Putamen (tissue), 1 donor: ENCODE data around the gene COQ10B.
"Not testable (repeated sequence)": the region's sequence is repeated elsewhere in the genome, so short reads cannot be mapped to it uniquely, and the experiment has no call there.

ENCODE experiments used
- DNase-seq: peaks from one replicate; pipeline ENCODE4 v3.0.0-alpha.2; 2016; ENCODE audit warnings: low spot score

COQ10B gene

GRCh38 chr2:197450935-197451358, 2.4 kb upstream of the COQ10B start:
- DNase-seq, result not testable (repeated sequence)

- DNase-seq, result no peak
Measured at GRCh38 chr2:197452754-197453122, 614 bp upstream of the COQ10B start.

GRCh38 chr2:197453914-197454398, 604 bp downstream of the COQ10B start:
- DNase-seq, result no peak

DNA sequence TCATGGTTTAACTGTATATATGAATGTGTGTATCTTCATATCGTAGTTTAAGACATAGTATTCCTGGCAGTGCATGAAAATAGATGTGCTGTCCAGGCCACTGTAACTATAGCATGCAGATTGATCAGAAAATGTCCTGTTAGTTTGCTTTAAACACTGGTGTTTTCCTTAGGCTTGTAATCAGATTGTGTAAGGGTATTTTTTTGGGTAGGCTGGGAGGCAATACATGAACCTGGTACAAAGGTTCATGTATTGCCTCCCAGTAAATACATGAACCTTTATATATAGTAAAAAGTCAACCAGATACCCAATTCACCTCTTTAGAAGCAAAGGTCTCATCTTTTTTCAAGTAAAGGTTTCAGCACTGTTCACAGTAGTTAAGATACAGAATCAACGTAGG, 1.6 kb downstream of the COQ10B start:
- DNase-seq, result no peak

DNA sequence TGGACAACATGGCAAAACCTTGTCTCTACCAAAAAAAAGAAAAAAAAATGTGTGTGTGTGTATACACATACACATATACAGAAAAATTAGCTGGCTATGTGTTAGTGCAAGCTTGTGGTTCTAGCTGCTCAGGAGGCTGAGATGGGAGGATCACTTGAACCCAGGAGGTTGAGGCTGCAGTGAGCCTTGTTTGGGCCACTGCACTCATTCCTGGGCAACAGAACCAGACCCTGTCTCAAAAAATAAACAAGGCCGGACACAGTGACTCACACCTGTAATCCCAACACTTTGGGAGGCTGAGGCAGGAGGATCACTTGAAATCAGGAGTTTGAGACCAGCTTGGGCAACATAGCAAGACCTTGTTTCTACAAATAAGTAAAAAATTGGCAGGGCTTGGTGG, 2.1 kb downstream of the COQ10B start:
- DNase-seq, result no peak

DNA sequence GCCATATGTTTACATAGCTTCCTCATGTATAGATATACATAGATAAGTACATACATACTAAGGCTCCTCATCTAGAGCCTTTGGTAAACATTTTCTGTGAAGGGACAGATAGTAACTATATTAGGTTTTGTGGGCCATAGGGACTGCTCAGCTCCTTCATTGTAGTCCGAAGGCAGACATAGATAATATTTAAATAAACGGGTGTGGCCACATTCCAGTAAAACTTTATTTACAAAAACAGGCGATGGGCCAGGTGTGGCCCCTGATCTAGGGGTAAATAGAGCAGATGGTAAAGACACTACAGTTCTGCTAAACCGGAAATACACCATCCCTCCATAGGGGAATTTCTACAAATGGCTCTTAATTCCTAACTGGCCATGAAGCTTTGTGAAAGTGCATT, 7.3 kb downstream of the COQ10B start:
- no peak for DNase-seq

DNA sequence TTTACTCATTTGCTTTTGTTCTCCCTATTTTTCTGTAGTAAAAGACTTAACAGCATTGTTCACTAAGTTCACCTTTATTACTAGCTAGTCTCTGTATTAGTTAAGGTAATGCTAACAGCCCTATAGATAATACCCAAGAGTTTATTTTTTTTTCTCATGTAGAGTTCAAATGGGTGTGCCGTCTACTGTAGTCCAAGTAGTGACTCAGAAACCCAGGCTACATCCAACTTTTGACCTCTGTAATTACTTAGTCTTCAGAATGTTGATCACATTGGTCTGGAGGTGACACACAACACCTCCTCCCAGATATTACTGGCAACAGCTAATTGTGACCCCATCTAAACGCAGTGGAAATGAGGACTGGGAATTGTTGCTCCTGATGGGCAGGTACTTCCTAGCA, 7.7 kb downstream of the COQ10B start:
- no peak for DNase-seq

DNA sequence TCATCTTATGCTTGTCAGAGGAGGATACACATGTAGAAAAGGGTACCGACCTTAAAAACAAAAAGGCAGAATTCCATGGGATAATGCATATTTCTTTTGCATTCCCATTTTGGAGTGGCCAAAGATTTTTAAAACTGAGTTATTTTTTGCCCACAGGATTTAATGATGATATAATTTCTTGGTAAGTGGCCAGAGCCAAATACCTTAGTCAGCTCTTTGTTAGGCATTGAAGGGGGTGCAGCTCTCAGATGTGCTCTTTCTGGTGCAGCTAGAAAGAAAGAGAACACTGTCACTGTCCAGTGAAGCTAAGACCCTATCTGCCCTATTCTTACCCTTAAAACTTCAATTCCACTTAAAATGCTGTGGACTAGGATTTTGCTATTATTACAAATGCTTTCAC, 10.8 kb downstream of the COQ10B start:
- no peak for DNase-seq

DNA sequence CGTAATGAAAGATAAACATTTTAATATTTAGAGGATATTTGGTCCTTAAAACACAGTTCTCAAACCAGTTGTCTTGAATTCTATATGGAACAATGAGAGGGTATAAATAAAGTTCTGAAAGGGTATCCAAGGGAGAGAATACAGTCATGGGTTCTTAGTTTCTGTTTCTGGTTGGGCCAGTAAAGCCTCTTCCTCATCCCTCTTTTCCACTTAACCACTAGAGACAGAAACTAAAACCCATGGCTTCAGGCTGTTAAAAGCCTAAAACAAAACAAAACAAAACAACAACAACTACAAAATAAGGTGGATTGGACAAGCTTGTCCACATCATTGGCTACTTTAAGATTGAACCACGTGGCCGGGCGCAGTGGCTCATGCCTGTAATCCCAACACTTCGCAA, 18.8 kb downstream of the COQ10B start:
- DNase-seq, result no peak

DNA sequence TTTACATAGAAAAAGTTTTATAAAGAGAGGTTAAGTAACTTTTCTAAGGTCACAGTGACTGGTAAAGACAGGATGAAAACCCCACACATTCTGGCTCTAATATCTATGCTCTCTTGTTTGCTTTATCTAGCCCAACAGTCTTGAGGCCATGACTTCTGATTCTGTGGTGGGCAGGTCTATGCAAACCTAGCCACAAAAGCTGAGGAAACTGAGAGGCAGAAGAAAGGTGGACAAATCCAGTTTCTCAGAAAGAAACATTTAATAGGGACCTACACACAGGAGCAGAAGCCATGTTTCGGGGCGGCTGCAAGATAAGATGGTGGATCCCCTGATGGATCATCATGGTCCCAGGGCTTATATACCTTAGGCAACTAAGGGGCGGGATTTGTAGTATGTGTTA, 24.4 kb downstream of the COQ10B start:
- DNase-seq, result no peak

DNA sequence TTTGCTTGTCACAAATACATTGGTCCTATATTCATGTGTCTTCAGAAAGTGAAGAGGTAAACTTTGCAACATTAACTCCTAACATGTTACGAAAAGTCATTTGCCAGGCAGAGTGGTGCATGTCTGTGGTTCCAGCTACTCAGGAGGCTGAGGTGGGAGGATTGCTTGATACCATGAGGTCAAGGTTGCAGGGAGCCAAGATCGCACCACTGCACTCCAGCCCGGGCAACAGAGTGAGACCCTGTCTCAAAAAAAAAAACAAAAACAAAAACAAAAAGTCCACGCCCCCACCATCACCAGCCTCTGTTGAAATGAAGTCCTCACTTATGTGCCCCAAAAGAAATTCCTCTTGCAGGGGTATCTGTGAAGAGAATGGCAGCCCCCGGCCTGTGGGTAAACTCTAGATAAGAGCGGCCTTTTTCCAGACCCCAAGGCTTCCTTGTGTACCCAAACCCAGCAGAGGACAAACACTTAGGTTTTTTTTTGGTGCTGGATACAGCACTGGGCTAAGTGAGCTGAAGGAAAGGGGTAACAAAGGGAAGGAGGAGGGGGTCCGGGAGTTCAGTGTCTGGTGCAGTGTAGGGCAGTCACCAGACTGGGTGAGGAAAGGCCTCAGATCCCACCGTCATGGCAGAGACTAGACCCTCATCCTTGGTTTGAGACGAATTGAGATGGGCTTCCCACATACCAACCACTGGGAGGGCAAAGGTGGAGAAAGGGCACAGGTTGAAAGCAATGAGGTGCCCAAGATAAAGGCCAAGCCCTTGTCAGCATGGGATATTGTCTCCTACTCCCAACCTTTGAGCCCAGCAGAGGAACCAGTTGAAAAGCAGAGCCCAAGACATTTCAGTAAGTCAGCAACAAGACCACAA, 27.0 kb downstream of the COQ10B start:
- DNase-seq, result no peak

DNA sequence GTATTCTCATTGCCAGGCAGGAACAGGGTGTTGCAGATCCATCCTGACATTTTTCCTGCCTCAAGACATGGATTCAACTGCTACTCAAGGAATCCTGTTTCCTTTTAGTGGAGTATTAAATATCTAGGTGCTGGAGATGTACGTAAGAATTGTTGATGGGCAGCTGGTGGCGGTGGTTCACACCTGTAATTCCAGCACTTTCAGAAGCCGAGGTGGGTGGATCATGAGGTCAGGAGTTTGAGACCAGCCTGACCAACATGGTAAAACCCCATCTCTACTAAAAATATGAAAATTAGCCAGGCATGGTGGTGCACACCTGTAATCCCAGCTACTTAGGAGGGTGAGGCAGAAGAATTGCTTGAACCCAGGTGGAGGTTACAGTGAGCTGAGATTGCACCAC, 30.9 kb downstream of the COQ10B start:
- DNase-seq, result not testable (repeated sequence)

DNA sequence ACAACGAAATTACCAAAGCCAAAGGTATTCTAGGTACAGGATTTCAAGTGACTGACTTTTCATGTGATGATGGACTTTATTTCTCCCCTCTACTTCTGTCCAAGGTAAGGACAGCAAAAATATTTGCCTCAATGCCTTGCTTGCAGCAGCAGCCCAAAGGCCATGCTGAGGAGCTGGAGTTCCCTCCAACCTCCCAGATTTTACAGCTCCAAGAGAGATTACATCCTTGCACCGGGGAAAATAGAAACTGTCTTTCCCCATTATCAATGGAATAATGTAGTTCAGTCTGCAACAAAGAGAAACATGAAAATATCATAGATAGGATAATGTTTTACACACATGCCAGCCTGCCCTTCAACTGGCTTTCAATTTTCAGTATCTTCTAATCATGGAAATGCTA, 32.8 kb downstream of the COQ10B start:
- no peak for DNase-seq

- no peak for DNase-seq
Measured at GRCh38 chr2:197487385-197487784, 34.0 kb downstream of the COQ10B start.

DNA sequence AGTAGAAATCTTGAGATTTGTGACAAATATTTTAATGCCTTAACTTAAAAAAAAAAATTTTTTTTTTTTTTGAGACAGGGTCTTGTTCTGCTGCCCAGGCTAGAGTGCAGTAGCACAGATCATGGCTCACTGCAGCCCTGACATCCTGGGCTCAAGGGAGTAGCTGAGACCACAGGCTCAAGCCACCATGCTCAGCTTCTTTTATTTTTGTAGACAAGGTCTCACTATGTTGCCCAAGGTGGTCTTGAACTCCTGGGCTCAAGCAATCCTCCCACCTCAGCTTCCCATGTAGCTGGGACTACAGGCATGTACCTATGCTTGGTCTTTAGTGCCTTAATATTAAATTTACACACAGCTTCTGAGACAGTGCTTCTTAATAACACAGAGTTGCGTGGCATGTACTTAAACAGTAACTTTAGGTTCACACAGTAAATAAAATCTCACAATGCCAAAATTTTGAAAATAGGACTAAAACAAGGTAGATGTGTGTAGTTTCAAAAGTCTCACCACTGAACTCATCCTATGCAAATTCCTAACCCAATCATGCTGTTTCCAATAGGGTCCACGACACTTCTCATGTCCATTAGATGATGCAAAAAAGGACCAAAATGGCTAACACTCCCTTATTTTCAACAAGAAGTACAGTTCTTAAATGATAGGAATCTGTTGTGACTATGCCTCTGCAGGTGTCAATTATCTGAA, 42.2 kb downstream of the COQ10B start:
- no peak for DNase-seq

DNA sequence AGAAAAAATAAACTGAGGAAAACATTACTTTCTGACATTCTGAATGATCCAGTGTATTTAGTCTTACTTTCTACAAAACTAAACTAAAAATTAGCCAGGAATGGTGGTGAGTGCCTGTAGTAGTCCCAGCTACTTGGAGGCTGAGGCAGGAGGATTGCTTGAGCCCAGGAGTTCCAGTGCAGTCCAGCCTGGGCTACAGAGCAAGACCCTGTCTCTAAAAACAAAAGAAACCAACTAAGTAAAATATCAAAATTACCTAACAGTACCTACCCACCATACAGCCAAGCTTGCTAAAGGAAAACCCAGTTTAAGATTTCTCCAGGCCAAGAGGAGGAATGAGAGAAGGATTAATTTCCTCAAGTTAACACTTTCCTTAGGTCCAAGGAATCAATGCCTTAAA, 43.3 kb downstream of the COQ10B start:
- DNase-seq, result no peak

DNA sequence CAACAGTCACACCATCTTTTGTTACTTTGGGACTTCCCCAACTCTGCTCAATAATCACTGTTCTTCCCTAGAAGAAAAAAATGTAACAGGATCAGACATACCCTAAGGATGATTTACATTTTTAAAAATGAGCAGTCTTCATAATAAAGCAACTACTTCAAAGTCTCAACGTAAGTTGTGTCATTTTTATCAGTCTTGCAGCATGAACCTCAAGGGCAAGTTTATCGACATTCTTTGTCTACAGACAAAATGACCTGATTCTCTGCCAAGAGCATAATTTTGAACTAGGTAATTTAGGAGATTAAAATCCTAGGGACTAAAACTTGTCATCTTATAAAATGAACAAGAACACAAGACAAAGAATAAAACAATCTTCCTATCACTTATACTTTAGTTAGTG, 44.0 kb downstream of the COQ10B start:
- no peak for DNase-seq

- no peak for DNase-seq
Measured at GRCh38 chr2:197498235-197498936, 45.0 kb downstream of the COQ10B start.

DNA sequence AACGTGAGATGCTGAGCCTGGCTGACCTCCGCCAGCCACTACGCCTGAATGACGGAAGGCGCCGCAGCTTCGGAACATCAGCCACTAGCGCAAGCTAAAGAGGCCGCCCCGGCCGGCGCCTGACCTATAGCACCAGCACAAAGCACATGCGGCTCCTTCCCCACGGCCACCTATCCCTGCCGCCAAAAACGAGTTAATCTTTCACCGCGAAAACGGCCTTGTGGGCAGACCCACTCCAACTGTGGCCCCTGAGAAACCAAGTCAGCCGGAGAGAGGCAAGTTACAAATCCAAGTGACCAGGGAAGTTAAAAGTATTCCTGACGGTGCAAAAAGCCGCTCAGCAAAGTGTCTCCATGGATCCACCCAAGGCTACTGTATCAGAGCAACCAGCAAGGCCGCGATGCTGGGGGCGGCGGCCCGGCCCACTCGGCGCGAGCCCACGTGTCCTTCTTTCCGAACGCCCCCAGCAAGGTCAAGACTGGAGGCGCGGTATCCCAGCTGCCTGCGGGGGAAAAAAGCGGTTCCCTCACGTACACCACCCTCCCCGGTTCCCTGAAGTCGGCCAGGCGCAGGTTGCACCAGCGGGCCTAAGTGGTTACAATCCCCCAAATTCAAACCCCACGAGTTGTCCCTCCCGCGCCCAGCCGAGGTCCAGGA, 45.7 kb downstream of the COQ10B start:
- DNase-seq, result peak; percentile 37

DNA sequence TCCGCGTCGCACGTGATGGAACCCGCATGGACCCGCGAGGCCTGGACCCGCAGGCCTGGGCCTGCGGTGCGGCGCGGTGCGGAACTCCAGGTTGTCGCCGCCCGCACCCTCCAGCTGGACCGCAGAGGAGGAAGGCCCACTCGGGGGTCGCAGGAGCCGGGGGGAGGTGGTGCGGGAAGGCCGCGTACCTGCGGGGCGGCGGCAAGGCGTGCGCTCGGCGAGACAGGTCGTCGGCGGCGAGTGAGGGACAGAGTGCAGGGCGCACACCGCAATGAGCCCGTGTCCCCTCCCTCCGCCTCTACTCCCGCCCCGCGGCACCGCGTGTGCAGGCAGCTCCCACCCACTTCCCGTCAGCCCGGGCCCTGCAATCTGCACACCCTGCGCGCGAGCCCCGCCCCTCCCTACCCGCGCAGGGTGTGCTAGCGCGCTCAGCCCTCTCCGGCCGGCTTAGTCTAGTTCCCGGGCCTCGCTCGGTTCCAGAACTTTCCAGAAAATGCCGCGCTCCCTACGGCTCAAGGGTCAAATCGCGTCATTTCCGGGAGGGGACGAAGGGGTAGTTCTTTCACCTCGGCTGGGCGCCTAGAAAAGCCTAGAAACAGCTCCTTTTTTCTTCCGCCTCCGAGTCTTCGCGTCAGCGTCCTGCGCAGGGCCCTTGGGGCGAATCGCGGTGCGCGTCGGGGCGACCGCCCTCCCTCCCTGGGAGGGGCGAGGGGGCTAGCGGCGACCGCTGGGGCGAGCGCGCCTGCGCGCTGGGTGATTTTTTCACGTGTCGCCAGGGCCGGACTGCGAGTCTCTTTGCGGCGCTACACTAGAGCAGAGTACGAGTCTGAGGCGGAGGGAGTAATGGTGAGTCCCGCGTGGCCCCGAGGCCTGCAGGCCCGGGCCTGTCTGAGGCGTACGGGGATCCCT, 46.5 kb downstream of the COQ10B start, which contains the start of the genes HSPD1 and HSPE1:
Gene HSPD1, minus strand, starts transcription at position 247 of the 909 bp plus-strand sequence. CDS start 992 bp downstream, outside the sequence.
Gene HSPE1, plus strand, starts transcription at position 786 of the 909 bp plus-strand sequence. Its CDS starts 58 bp downstream, at position 844.
- DNase-seq, result peak; percentile 99
